GM18867 (cell line): ENCODE data around the gene EPHB1.

Source experiments
- ATAC-seq: cut with Tn5 transposase; IDR thresholded peaks from one replicate; pipeline ENCODE4 v1.9.1; 2021; ENCODE audit warnings: mild to moderate bottlenecking, moderate library complexity; ENCODE audit not compliant: unreplicated experiment

The EPHB1 gene

DNA sequence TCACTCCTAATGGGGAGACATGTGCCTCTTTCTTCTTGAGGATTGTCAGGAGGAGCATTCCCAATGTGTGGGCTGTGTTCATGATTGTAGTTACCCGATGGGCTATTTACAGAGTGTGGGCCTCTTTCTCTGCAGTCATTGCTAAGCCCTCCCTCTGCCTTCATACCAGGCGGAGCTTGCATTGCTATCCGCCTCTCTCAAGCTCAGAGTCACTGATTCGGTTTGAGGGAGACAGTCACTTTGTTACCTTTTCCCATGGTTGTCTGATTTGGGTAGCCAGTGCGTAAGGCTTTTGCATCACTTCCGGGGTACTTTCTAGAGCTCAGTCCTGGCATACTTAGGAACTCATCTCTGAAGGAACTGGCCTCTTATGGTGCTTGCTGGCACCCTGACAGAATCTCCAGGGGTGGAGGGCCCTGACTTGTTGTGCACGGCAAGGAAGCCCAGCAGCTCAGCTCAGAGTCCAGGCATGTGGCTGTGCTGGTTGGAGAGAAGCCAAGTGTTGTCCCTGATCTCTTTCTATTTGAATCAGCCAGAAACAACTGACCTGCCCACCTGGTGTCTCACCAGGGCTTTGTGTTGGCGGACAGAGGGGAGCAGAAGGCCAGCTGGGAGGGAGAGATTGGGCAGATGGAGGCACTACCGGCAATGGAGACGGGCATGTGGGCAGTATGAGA, 79.8 kb downstream of the EPHB1 start:
- ATAC-seq, result peak; percentile 50

DNA sequence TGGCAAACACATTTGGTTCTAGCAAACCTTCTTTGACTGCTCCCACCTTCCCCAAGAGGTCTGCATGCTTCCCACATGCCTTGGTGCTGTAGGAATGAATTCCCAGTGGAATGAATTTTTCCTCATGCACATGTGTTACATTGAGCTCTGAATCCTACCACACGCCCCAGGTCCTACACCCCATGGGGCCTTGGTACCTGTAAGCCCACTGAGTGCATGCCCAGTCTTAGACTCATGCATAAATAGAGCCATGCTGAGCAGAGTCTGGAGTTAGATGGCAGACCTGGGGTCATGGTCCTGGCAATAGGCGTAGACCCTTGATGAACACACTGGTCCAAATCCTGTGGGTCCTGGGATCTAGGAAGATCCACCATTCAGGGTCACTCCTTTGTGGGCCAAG, 81.8 kb downstream of the EPHB1 start:
- ATAC-seq, result no peak

DNA sequence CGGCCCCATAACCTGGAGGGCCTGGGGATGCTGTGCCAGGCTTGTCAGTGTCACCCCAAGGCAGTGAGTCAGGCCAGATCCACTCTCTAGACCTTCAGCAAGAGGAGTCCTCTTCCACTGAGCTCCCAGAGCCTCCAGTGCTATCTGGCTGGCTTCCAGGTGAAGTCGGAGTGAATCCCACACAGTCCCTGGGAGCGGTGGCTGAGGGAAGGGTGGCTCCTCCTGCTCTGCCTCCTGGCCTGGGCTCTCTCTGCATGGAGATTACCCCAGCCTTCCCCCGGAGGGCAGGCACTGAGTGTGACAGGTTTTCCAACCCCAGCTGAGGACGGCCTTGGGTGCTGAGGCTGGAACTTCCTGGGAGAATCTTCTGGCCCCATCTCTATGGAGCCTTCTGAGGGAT, 82.7 kb downstream of the EPHB1 start:
- ATAC-seq, result no peak

DNA sequence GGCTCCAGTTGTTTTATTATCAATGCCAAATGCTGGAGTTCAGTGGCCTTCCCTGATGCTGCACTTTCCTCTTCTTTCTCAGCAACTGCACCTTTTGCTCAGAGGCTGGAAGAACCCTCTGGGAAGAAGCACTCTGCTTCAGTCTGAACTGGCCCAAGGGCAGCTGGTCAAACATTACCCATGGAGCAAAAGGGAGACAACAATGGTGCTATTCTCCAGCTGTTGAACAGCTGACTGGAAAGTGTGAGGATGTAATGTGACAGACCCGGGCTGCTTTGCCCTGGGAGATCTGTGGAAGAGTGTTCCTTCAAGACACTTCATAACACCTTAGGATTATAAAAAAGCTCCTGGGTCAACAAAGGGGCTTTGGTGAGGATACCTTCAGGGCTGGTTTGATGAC, 84.9 kb downstream of the EPHB1 start:
- no peak for ATAC-seq

DNA sequence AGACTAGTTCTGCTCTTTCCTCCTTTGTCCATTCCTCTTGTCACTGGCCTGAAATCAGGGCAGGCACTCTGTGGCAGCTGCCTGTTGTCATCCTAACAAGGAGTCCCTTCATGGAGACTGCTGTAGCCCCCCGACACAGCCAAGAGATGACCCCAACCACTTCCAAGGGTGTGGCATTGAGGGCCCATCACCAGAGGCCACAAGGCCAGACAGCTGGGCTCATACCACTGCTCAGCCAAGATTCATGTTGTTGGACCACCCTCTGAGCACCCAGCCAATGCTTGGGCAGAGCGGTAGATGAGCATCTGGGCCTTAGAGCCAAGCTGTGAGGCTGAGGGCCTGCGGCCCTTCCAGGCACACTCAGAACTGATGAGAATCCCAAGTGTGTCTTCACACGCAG, 85.4 kb downstream of the EPHB1 start:
- no peak for ATAC-seq

DNA sequence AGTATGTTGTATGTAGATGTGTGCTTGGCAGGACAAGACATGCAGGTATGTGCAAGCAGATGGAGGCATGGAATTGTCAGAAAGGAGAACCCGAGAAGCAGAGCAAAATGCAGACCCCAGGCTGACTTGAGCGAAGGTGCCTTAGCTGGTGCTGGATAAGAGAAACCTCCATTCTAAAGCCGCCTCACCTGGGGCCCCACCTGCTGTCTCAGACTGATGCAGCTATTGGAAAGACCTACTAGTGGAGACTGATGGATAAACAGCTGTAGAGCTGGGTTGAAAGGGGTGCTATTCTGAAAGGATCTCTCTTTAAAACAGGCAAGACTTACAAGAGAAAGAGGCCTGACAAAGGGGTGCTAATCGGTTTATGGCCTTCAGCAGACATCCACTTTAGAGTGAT, 86.2 kb downstream of the EPHB1 start:
- ATAC-seq, result no peak

DNA sequence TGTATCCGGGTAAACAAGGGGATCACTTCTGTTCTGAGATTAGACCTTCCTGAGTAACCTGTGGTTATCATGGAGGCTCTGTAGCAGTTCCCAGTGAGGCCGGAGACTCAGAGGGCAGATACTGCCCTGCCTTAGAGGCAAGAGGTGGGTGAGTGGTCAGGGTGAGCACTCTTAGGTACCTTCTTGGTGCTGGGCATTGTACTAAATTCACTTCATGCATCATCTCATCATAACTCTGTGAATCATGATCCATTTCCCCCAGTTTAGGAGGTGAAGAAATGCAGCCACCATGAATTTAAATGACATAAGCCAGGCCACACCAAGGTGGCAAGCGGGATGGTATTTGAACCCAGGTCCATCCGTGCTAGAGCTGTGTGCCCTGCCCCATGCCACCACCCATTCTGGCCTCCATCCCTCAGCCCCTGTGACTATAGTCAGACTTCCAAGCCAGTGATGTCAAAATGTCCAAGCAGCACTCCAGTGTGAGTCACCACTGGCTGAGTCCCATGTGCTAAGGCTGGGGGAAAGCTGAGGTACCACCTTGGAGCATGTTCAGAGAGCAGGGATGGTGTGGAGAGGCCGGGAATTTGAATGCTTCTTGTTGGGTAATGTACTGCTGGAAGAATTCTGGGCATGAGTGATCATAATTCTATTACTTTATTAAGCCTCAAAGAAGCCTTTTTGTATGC, 88.8 kb downstream of the EPHB1 start:
- no peak for ATAC-seq

DNA sequence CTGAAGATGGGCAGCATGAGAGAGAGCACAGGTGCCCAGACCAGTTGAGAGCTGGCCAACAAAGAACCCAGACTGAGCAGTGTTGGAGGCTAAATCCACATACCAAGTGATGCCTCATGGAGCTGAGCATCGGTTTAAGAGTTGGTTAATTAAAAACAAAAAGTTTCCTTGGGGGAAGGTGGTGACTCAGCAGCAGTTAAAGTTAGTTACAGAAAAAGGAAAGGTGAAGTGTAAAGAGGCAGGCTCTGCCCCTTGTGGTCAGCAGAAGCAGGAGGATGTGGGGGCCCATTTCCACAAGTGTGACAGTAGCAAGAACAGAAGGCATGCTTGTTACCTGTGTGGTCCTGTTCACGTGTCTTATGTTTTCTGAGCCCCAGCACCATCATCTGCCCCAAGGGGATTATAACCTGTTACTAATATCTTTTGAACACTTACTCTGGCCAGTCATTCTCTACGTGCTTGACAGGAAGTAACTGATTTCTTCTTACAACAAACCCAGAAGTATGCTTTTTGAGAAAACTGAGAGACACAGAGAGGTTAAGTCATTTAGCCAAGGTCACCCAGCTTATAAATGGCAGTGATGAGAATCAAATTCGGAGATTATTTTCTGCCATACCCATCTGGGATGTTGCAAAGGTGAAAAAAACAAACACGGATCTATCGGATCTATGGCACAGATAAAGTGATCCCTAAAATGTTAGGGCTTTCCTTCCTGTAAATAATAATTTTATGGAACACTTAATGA, 91.0 kb downstream of the EPHB1 start:
- ATAC-seq, result peak; percentile 90

DNA sequence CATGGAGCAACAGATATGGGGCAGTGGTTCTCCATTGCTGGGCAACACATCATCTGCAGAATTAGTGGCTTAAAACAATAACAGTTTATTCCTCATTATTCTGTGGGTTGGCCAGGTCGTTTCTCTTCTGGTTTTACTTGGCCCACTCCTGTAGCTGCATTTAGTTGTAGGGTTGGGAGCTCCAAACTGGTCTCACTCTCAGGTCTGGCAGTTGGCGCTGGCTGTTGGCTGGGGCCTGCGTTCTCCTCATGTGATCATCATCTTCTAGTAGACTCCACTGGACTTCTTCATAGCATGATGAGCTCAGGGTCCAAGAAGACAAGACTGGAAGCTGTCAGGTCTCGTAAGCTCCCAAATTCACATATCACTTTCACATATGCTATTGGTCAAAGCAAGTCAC, 91.9 kb downstream of the EPHB1 start:
- no peak for ATAC-seq

DNA sequence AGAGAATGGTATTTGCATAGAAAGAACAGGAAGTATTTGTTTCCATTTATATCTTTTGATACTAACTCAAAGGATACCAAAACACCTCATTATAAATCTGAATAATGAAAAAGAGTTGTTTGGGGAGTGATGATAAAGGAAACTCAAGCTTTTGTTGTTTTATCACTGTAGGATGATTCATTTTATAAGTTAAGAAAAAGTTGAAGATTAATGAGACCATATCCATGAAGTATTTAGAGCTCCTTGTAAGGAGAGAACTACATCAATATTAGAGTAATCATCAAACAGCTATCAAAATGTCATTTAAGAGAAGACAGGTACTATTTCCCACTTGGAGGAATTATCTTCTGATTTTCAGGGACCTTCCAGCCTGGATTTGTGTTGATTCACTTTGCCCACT, 92.5 kb downstream of the EPHB1 start:
- no peak for ATAC-seq

DNA sequence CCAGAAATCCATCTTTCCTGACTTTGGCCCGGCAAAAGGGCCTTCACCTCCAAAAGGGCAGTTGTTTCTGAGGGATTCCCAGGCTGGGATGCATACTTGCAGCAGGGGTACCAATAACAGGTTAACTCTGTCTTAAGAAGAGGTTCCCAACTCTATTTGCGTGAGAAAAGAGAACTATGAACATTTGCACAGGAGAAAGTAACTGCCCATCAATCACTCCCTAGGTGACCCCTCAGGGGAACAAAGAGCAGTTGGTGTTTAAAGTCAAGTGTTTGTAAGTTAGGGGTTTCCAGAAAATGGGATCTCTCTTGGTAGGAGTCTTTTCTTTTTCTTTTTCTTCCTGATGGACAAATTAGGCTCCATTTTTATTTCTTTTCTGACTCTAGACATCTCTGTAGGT, 97.3 kb downstream of the EPHB1 start:
- ATAC-seq, result no peak

DNA sequence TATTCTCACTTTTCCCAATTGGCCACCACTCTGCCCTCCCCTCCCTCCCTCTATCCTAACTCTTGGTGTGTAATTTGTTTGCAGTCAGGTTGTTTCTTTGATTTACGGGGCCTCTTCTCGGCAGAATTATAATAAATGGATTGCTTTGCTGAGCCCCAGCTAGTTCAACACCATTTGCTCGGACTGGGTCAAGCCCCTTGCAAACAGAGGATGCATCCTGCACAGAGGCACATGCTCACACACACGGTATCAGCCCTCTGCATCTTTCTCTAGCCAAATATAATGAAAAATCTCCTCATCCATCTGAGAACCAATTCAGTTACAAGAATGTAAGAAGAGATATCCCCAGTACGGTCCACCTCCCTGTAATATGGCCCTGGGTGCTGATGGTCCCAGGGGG, 97.7 kb downstream of the EPHB1 start:
- ATAC-seq, result no peak

DNA sequence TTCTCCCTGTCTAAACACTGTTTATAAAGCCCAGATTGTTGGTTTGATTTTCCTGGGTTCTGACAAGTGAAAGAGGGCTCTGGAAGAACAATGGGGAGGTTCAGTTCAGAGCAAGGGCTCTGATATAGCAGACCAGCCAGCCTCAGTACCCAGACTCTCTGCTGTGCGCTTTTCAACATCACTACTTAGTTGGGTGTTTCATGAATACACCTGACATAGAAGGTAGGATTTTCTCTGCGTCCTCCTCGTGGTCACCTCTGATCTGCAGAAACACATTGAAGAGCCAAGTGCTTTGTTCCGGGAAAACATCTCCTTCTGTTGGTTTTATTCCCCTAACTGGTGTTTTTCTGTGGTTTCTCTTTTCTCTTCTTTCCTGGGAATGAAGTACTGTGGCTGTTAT, 99.5 kb downstream of the EPHB1 start:
- no peak for ATAC-seq

DNA sequence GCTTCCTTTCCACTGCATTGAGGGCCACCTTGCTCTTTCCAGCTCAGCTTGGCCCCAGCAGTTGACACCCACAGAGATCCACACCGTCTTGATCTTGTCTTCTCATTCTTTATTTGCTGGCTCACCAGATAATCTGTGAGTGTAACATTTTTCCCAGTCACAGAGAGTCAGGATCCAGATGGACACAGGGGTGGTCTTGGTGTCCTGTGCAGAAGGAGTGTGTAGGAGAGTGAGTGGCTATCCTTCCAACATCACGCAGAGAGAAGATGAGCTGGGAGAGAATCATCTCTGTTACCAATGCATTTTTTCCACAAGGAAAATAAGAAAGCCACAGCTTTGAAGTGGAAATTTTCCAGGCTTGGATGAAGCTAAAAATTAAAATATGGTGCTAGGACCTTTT, 100.1 kb downstream of the EPHB1 start:
- ATAC-seq, result no peak

DNA sequence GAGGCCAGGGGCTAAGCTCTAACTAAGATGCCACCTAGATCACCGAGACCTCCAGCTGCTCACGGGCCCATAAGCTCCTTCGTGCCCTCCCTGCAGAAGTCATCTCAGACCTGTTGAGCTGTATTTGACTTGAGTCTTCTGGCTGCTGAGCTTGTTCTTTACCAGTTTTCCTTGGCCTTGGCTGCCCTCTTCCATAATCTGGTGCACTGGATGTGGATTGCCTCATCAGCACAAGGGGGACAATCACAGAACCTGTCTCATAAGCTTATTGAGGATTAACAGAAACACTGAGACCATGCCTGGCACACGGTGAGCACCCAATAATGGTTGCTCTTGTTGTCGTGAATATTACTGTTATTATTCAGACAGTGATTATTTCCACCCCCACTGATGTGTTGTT, 101.1 kb downstream of the EPHB1 start:
- ATAC-seq, result no peak

DNA sequence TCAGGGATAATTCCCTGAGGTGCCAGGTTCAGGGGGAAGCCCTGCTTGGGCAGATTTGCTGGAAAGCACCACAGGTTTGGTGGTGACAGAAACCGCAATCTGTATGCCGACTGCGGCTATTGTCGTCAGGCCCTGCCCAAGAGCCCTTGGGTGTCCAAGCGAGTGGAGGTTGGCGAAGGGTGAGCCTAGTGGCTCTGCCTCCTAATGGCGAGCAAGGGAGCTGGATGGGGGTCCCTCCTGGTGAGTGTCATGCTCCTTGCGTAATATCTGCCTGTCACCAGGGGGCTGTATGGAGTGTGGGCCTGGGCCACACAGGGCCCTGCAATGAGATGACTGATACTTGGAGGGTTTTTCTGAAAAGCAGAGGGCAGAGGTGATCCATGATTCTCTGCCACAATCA, 101.6 kb downstream of the EPHB1 start:
- no peak for ATAC-seq

DNA sequence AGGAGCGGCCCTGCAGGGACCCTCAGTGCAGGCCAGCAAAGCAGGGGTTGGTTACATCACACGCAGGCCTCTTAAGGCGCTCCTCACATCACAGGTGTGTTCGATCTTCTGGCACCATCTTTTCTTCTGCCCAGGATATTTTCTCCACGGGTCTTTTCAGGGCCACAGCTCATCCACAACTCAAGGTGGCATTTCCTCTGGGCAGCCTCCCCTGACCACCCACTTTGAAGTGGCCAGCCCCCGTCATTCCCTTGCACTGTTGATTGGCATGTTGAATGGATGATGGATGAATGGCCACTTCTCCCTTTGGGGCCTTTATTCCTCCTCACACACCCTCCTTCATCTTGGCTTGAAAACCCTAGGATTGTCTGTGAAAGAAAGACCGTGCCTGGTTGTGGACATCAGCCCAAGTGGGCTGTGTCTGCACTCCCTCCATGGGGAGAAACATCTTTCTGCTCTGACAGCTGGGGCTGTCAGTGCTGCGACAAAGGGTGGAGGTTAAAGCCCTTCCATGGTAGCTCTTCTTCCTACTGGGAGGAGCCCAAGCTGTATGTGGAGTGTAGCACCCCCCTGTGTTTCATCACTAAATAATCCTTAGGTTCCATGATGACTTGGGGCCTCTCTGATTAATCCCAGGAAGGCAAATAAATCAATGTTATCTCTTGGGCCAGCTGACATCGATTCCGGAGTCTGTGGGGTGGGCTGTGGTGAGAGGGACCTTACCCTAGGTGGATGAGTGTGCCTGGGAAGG, 102.5 kb downstream of the EPHB1 start:
- no peak for ATAC-seq

DNA sequence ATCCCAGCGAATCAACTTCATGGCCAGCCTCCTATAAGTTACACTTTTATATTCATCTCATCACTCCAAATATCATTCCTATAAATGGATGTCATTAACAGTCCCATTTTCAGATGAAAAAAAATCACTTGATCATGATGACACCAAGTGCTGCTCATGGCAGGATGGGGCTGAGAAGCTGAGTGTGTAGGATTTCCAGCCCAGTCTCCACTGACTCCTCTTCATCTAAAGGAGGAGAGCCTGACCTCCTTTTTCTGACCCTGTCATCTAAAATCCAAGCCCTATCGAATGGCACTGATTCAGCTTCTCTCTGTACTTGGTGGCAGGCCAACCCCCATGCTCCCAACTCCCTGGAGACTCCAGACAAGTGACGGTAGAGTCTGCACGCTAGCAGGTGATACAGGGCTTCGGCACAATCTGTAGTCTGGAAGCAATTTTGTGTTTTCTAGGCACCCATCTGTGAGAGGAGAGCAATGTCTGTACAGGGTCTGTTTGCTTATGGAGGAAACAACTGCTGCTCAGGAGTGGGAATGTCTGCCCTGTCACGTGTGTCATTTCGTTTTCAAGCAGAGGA, 103.2 kb downstream of the EPHB1 start:
- no peak for ATAC-seq

DNA sequence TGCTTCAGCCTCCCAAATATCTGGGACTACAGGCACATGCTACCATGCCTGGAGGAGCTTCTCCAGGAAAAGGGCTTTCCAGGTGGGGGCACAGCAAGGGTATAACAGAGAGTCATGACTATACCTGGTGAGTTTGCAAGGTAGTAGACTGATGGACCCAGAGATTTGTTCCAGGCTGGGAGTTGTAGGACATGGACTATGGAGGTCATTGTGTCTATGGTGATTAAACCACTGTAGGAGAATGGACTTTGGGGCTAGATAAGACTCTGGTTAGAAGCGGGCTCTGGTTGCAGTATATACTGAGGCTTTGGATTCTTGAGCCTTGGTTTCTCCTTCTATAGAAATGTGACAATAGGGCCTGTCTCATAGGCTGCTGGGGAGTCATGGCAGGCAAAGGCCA, 104.7 kb downstream of the EPHB1 start:
- ATAC-seq, result no peak

DNA sequence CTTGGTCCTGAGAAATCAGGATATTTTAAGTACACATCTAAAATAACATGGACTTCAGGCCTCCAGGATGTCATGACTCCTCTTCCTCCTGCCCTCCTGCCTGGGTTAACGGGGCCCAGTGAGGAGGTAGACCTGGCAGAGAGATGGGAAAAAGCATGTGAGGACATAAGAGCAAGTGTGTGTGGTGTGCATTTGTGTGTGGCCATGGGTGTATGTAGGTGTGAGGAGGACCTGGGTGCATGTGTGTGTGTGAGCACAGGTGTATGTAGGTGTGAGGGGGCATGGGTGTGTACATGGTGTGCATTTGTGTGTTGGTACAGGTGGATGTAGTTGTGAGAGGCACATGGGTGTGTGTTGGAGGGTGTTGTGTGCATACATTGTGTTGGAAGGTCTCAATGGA, 105.4 kb downstream of the EPHB1 start:
- ATAC-seq, result no peak

DNA sequence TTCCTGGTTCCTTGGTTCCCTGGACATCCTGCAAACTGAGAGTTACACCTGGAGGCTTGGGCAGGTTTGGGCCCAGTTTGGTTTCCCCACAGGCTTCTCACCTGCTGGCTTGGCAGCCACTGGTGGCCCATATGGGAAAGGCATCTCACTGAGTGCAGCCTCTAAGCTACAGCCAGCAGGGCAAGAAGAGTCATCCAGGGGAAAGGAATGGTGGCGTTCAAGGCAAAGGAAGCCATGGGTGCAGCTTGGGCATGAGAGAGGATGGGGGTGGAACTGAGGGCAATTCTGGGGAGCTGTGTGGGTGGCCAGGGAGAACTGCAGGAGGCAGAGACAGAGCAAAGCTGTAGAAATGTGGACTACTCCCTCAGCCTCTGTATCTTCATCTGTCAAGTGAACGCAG, 106.4 kb downstream of the EPHB1 start:
- ATAC-seq, result no peak
